Measurements from ENCODE around the gene MGLL.

Gene MGLL

GRCh38 chr3:127646501-127647046, 175.7 kb downstream of the MGLL start:
- no peak for DNase-seq

GRCh38 chr3:127645371-127646015, 176.8 kb downstream of the MGLL start:
- DNase-seq: no peak

- no peak for DNase-seq
These were observed 177.5 kb downstream of the MGLL start for GRCh38 chr3:127644641-127645370.

- no peak for DNase-seq
These were observed 182.3 kb downstream of the MGLL start for GRCh38 chr3:127640042-127640355.

GRCh38 chr3:127639173-127640041, 182.9 kb downstream of the MGLL start:
- DNase-seq: no peak

Measured in stimulated activated CD4-positive, alpha-beta T cell treated with anti-CD3 and anti-CD28 coated beads, Interleukin-2, amount 100 ng/mL, for 48 hours (primary cell).